CD14-positive monocyte (primary cell): Measurements from ENCODE around the gene EPHA2. TPM values are rescaled to one million over a fixed set of nuclear protein-coding genes. Genes with fewer than 3 reads are reported as not detected.

Experiments used
- DNase-seq, 3 donors: peaks; one replicate each; pipeline ENCODE4 v3.0.0-alpha.2; 2011 to 2022
- H2AFZ ChIP-seq: 2 replicates; pipeline ENCODE4 v1.6.0; 2012; ENCODE audit warnings: mild to moderate bottlenecking, low read depth, low read length, inconsistent platforms; ENCODE audit not compliant: insufficient read depth, poor library complexity, severe bottlenecking
- H3K27ac ChIP-seq, 2 donors: 1 replicate in 1 of 2; 2 replicates in 1 of 2; pipeline ENCODE4 v1.5.1; 2012 to 2013; ENCODE audit warnings: low read length in 2 of 2, control low read depth in 1 of 2, inconsistent platforms in 1 of 2, low read depth in 1 of 2, mild to moderate bottlenecking in 1 of 2
- H3K27me3 ChIP-seq, 2 donors: one replicate each; pipeline versions ENCODE4 v1.6.0 to v1.6.1; 2011 to 2013; ENCODE audit warnings: low read length in 2 of 2; ENCODE audit not compliant: control insufficient read depth in 2 of 2, insufficient read depth in 2 of 2
- H3K36me3 ChIP-seq, 2 donors: replicated peaks in 1 of 2; 1 replicate in 1 of 2; 2 replicates in 1 of 2; pipeline versions ENCODE4 v1.5.1 to v1.6.1; 2012 to 2013; ENCODE audit warnings: low read length in 2 of 2, control low read depth in 1 of 2, inconsistent platforms in 1 of 2, mild to moderate bottlenecking in 1 of 2; ENCODE audit not compliant: insufficient read depth in 2 of 2, control insufficient read depth in 1 of 2
- H3K4me1 ChIP-seq, 2 donors: 1 replicate in 1 of 2; 2 replicates in 1 of 2; pipeline versions ENCODE4 v1.5.1 to v1.6.1; 2012 to 2013; ENCODE audit warnings: low read length in 2 of 2, control low read depth in 1 of 2, inconsistent platforms in 1 of 2, mild to moderate bottlenecking in 1 of 2, moderate library complexity in 1 of 2; ENCODE audit not compliant: insufficient read depth in 2 of 2, control insufficient read depth in 1 of 2
- H3K4me2 ChIP-seq: replicated peaks from 2 replicates; pipeline ENCODE3; 2012; ENCODE audit warnings: low read length, moderate library complexity, mild to moderate bottlenecking; ENCODE audit not compliant: poor library complexity, severe bottlenecking; ENCODE audit errors: extremely low read depth
- H3K4me3 ChIP-seq, 3 experiments: fragments of 200-600 bp in 1 of 3; sonication (generic) in 1 of 3; replicated peaks in 1 of 3; 1 replicate in 2 of 3; 2 replicates in 1 of 3; pipeline ENCODE4 v1.5.1; 2011 to 2013; ENCODE audit warnings: low read length in 3 of 3, mild to moderate bottlenecking in 3 of 3, control low read depth in 2 of 3, low read depth in 2 of 3, inconsistent platforms in 1 of 3, moderate library complexity in 1 of 3
- H3K79me2 ChIP-seq: 2 replicates; pipeline ENCODE4 v1.6.0; 2012; ENCODE audit warnings: mild to moderate bottlenecking, control low read depth, inconsistent platforms, low read length, moderate library complexity; ENCODE audit not compliant: insufficient read depth
- H3K9ac ChIP-seq: 2 replicates; pipeline ENCODE4 v1.6.0; 2017; ENCODE audit warnings: low read length, mild to moderate bottlenecking; ENCODE audit not compliant: insufficient read depth, poor library complexity, severe bottlenecking
- H3K9me3 ChIP-seq, 2 donors: replicated peaks in 1 of 2; 1 replicate in 1 of 2; 2 replicates in 1 of 2; pipeline versions ENCODE4 v1.5.1 to v1.6.1; 2012 to 2013; ENCODE audit warnings: low read length in 2 of 2, control low read depth in 1 of 2; ENCODE audit not compliant: control insufficient read depth in 1 of 2, insufficient read depth in 1 of 2
- H4K20me1 ChIP-seq: 2 replicates; pipeline ENCODE4 v1.6.0; 2012; ENCODE audit warnings: mild to moderate bottlenecking, low read length, control low read depth, moderate library complexity; ENCODE audit not compliant: insufficient read depth
- H3K27ac Mint-ChIP-seq, 7 donors: one replicate each; pipeline ENCODE4 v1.8.0; 2020; ENCODE audit warnings: mild to moderate bottlenecking in 7 of 7, mixed read lengths in 7 of 7, moderate library complexity in 6 of 7, inconsistent platforms in 2 of 7
- H3K27me3 Mint-ChIP-seq, 3 donors: one replicate each; pipeline ENCODE4 v1.8.0; 2021 to 2022; ENCODE audit warnings: low read depth in 3 of 3, mild to moderate bottlenecking in 3 of 3, mixed read lengths in 3 of 3, moderate library complexity in 3 of 3, inconsistent platforms in 1 of 3
- H3K36me3 Mint-ChIP-seq, 2 donors: one replicate each; pipeline ENCODE4 v1.8.0; 2020; ENCODE audit warnings: mixed read lengths in 2 of 2, inconsistent platforms in 1 of 2, mild to moderate bottlenecking in 1 of 2
- H3K4me1 Mint-ChIP-seq: one replicate; pipeline ENCODE4 v1.8.0; 2020; ENCODE audit warnings: mild to moderate bottlenecking, mixed read lengths
- H3K4me3 Mint-ChIP-seq, 2 donors: one replicate each; pipeline ENCODE4 v1.8.0; 2020; ENCODE audit warnings: mild to moderate bottlenecking in 2 of 2, mixed read lengths in 2 of 2, moderate library complexity in 1 of 2
- H3K9me3 Mint-ChIP-seq, 7 donors: one replicate each; pipeline ENCODE4 v1.8.0; 2020 to 2022; ENCODE audit warnings: mixed read lengths in 7 of 7, mild to moderate bottlenecking in 6 of 7, moderate library complexity in 6 of 7, inconsistent platforms in 2 of 7
- WGBS: methylation state at CpG from one replicate; pipeline ENCODE4 v1.1.5; 2013; ENCODE audit warnings: missing lambda C conversion rate; ENCODE audit not compliant: insufficient coverage; 5-methylcytosine and 5-hydroxymethylcytosine counted together
- intact Hi-C, 2 donors: fragments of 100-400 bp; cut with micrococcal nuclease; formaldehyde crosslinking; loops; one replicate each; pipeline versions ENCODE4 v1.15.0 to v1.15.1; 2023
- polyA plus RNA-seq, 3 donors: library from polyadenylated mRNA; depleted of rRNA in 1 of 3; unstranded in 2 of 3; stranded (reverse) in 1 of 3; fragments of 300-500 nt in 2 of 3; fragments of >200 nt in 1 of 3; fragmentation: Illumina TruSeq in 2 of 3; gene quantifications; 1 replicate in 2 of 3; 2 replicates in 1 of 3; pipeline ENCODE4 v1.2.3, GENCODE V29; 2012 to 2021
- TF ChIP-seq, protein P1 (sequence below): fragments of 200-600 bp; IDR thresholded peaks from one replicate; pipeline ENCODE4 v1.8.0; 2022; ENCODE audit warnings: antibody characterized with exemption, mild to moderate bottlenecking

EPHA2 gene
- polyA plus RNA-seq, 3 donors = 0.03 TPM; not detected in 2

DNA sequence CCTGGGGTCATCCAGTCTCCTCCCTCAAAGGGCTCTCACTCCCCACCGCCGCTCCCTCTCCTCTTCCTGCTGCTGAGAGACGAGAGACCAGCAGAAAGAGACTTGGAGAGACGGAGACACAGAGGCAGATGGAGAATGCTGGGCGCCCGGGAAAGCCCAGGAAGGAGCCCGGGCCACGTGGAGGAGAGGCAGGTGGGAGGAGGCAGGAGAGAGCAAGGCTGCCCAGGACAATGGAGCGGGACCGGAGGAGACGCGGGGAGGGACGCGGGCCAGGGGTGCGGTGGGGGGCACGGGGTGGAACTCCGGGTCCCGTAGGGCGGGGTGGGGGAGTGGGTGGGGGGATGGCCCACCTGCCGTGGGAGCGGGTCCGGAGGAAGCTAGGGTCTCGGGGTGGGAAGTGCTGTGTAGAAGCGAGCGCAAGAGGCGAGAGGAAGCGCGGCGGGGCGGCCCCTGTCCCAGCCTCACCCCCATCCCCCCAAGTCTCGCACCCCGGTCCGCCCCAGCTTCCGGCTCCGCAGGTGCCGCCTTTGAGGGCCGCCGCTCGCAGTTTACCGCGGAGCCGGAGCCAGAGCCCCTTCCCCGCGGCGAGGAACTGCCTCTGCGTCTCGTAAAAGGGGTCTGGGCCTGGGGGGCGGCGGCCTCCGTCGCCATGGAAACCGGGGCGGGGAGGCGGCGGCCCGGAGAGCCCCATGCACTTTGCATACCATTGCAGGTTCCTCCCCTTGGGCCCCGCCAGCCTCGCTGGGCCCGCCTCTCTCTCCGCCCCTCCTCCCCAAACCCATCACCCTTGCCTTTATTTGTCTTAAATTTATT is 11.7 kb upstream of the EPHA2 start:
- H4K20me1 ChIP-seq = no peaks in the 10 kb centered on the region
- no peaks in the 10 kb centered on the region for H3K36me3 Mint-ChIP-seq
- no peaks in the 10 kb centered on the region for H3K9me3 ChIP-seq
- H3K4me3 ChIP-seq = no peak overlapping the region
- H3K9me3 Mint-ChIP-seq = peaks cover 0 to 8% (median 0%) of the 10 kb centered on the region in 7 donors
- no peak overlapping the region for H3K9ac ChIP-seq
- H3K79me2 ChIP-seq = no peaks in the 10 kb centered on the region
- intact Hi-C loops = no loop called here
- DNase-seq = no peak
- H3K4me1 ChIP-seq = peaks cover 2 to 5% of the 10 kb centered on the region in 2 donors
- H3K27ac ChIP-seq = no peak overlapping the region
- H3K27ac Mint-ChIP-seq = no peak overlapping the region
- peak overlapping the region in 1 of 2 donors; percentile 66 for H3K4me3 Mint-ChIP-seq
- H3K36me3 ChIP-seq = no peaks in the 10 kb centered on the region
- peaks cover 6 to 55% of the 10 kb centered on the region in 2 donors for H3K27me3 ChIP-seq
- H2AFZ ChIP-seq = no peak overlapping the region
- 11% methylated on average over 35 of the region's 60 CpGs for WGBS
- peaks cover 13% of the 10 kb centered on the region for H3K4me1 Mint-ChIP-seq
- TF ChIP-seq, protein P1, sequence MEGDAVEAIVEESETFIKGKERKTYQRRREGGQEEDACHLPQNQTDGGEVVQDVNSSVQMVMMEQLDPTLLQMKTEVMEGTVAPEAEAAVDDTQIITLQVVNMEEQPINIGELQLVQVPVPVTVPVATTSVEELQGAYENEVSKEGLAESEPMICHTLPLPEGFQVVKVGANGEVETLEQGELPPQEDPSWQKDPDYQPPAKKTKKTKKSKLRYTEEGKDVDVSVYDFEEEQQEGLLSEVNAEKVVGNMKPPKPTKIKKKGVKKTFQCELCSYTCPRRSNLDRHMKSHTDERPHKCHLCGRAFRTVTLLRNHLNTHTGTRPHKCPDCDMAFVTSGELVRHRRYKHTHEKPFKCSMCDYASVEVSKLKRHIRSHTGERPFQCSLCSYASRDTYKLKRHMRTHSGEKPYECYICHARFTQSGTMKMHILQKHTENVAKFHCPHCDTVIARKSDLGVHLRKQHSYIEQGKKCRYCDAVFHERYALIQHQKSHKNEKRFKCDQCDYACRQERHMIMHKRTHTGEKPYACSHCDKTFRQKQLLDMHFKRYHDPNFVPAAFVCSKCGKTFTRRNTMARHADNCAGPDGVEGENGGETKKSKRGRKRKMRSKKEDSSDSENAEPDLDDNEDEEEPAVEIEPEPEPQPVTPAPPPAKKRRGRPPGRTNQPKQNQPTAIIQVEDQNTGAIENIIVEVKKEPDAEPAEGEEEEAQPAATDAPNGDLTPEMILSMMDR = no peak
- H3K4me2 ChIP-seq = peak overlapping the region; percentile 39
- peaks cover 51 to 75% (median 65%) of the 10 kb centered on the region in 3 donors for H3K27me3 Mint-ChIP-seq

DNA sequence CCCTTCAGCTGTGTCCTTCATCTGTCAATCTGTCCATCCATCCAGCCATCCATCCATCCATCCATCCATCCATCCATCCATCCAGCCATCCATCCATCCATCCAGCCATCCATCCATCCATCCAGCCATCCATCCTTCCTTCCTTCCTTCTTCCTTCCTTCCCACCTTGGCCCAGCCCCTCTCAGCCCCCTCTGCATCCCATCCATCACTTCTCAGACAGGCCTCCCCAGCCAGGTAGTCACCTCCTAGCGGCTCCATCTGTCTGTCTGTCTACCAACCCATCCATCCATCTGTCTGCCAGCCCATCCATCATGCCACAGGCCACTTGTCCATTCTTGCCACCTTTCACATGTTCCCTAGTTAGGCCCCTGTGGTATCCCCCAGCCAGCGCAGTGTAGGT is 10.2 kb upstream of the EPHA2 start:
- Histone ChIP-seq H2AFZ (no peak overlapping the region), H3K4me3 (no peak overlapping the region), H3K27ac (no peak overlapping the region), H3K27me3 (peaks cover 11 to 69% of the 10 kb centered on the region in 2 donors), H3K4me1 (peaks cover 7 to 9% of the 10 kb centered on the region in 2 donors), H3K9me3 (no peaks in the 10 kb centered on the region), H3K4me2 (no peak overlapping the region), H4K20me1 (no peaks in the 10 kb centered on the region), H3K9ac (no peak overlapping the region), H3K79me2 (no peaks in the 10 kb centered on the region), H3K36me3 (no peaks in the 10 kb centered on the region)
- intact Hi-C loops = no loop called here
- peaks cover 16% of the 10 kb centered on the region for H3K4me1 Mint-ChIP-seq
- H3K27me3 Mint-ChIP-seq = peaks cover 63 to 88% (median 71%) of the 10 kb centered on the region in 3 donors
- no peak for DNase-seq
- no peaks in the 10 kb centered on the region for H3K36me3 Mint-ChIP-seq
- H3K4me3 Mint-ChIP-seq = peak overlapping the region in 1 of 2 donors; percentile 36
- TF ChIP-seq, protein P1 = no peak
- peak overlapping the region in 1 of 7 donors; percentile 2 for H3K27ac Mint-ChIP-seq
- peaks cover 0 to 8% (median 0%) of the 10 kb centered on the region in 7 donors for H3K9me3 Mint-ChIP-seq
- WGBS = 0% methylated on average over 1 of the region's 2 CpGs
